Activated CD8-positive, alpha-beta memory T cell treated with anti-CD3 and anti-CD28 coated beads for 48 hours (primary cell): ENCODE data around the gene RPH3AL.

ENCODE experiments used
- DNase-seq, 3 experiments: peaks; one replicate each; pipeline ENCODE4 v3.0.0-alpha.2; 2020; ENCODE audit warnings: low read depth in 2 of 3, low spot score in 2 of 3

Gene RPH3AL

GRCh38 chr17:303168-303567 lies 49.4 kb downstream of the RPH3AL start:
- no peak for DNase-seq

GRCh38 chr17:302300-302698 lies 50.3 kb downstream of the RPH3AL start:
- DNase-seq = no peak

- no peak for DNase-seq
Observed at GRCh38 chr17:301681-302299, 50.8 kb downstream of the RPH3AL start.

GRCh38 chr17:300881-301280 lies 51.7 kb downstream of the RPH3AL start:
- DNase-seq = no peak

- DNase-seq = no peak
Observed at GRCh38 chr17:299546-299945, 53.1 kb downstream of the RPH3AL start.

- DNase-seq = no peak
Observed at GRCh38 chr17:298791-299450, 53.7 kb downstream of the RPH3AL start.

- DNase-seq = no peak
Observed at GRCh38 chr17:297758-298157, 54.8 kb downstream of the RPH3AL start.

- no peak for DNase-seq
Observed at GRCh38 chr17:296906-297690, 55.5 kb downstream of the RPH3AL start.

- no peak for DNase-seq
Observed at GRCh38 chr17:296379-296778, 56.2 kb downstream of the RPH3AL start.

- no peak for DNase-seq
Observed at GRCh38 chr17:292531-293382, 59.9 kb downstream of the RPH3AL start.

GRCh38 chr17:292016-292415 lies 60.6 kb downstream of the RPH3AL start:
- DNase-seq = no peak

- DNase-seq = no peak
Observed at GRCh38 chr17:291587-291986, 61.0 kb downstream of the RPH3AL start.

GRCh38 chr17:290626-291025 lies 62.0 kb downstream of the RPH3AL start:
- no peak for DNase-seq

- DNase-seq = no peak
Observed at GRCh38 chr17:290121-290521, 62.5 kb downstream of the RPH3AL start.

- no peak for DNase-seq
Observed at GRCh38 chr17:289409-289808, 63.2 kb downstream of the RPH3AL start.

- no peak for DNase-seq
Observed at GRCh38 chr17:288802-289356, 63.7 kb downstream of the RPH3AL start.

GRCh38 chr17:286571-286970 lies 66.0 kb downstream of the RPH3AL start:
- DNase-seq = no peak

- DNase-seq = no peak
Observed at GRCh38 chr17:285751-286422, 66.7 kb downstream of the RPH3AL start.

- no peak for DNase-seq
Observed at GRCh38 chr17:284676-285355, 67.8 kb downstream of the RPH3AL start.
